ENCODE results near the gene HOMER1.

Gene HOMER1

GRCh38 chr5:79448336-79448735, 65.6 kb downstream of the HOMER1 start:
- no peak for DNase-seq (ENCODE audit: low read depth)
- H3K4me3 ChIP-seq (ENCODE audit: low read depth, low read length), result no peak overlapping the region
- TF ChIP-seq, protein P1, sequence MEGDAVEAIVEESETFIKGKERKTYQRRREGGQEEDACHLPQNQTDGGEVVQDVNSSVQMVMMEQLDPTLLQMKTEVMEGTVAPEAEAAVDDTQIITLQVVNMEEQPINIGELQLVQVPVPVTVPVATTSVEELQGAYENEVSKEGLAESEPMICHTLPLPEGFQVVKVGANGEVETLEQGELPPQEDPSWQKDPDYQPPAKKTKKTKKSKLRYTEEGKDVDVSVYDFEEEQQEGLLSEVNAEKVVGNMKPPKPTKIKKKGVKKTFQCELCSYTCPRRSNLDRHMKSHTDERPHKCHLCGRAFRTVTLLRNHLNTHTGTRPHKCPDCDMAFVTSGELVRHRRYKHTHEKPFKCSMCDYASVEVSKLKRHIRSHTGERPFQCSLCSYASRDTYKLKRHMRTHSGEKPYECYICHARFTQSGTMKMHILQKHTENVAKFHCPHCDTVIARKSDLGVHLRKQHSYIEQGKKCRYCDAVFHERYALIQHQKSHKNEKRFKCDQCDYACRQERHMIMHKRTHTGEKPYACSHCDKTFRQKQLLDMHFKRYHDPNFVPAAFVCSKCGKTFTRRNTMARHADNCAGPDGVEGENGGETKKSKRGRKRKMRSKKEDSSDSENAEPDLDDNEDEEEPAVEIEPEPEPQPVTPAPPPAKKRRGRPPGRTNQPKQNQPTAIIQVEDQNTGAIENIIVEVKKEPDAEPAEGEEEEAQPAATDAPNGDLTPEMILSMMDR (IDR thresholded peaks at IDR 0.05; ENCODE audit: control insufficient read depth, extremely low read depth, insufficient read depth), result no peak

DNA sequence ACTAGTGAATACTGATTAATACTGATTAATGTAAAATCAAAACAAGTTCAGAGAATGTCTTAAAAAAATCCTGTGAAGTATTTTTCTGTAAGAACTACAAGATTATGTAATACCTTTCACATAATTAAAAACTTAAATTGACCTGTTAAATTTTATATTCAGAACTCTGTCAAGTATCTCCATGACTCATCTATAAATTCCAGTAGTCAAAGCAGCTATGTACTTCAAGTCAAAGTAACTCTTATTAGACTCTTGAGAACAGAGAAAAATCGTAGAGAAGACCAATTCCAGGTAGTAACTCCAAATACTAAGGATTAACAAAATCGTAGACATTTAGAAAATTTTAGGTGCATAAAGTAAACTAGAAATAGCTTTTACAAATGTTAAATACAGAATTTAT, 77.1 kb downstream of the HOMER1 start:
- no peak overlapping the region for H3K4me3 ChIP-seq (ENCODE audit: low read depth, low read length)
- DNase-seq (ENCODE audit: low read depth), result no peak
- TF ChIP-seq, protein P1 (IDR thresholded peaks at IDR 0.05; ENCODE audit: control insufficient read depth, extremely low read depth, insufficient read depth), result no peak

- no peak for DNase-seq (ENCODE audit: low read depth)
- no peak overlapping the region for H3K4me3 ChIP-seq (ENCODE audit: low read depth, low read length)
- TF ChIP-seq, protein P1 (IDR thresholded peaks at IDR 0.05; ENCODE audit: control insufficient read depth, extremely low read depth, insufficient read depth), result no peak
Observed at GRCh38 chr5:79436224-79436623, 77.7 kb downstream of the HOMER1 start.

GRCh38 chr5:79430196-79430595, 83.7 kb downstream of the HOMER1 start:
- TF ChIP-seq, protein P1 (IDR thresholded peaks at IDR 0.05; ENCODE audit: control insufficient read depth, extremely low read depth, insufficient read depth), result no peak
- no peak for DNase-seq (ENCODE audit: low read depth)
- H3K4me3 ChIP-seq (ENCODE audit: low read depth, low read length), result no peak overlapping the region

DNA sequence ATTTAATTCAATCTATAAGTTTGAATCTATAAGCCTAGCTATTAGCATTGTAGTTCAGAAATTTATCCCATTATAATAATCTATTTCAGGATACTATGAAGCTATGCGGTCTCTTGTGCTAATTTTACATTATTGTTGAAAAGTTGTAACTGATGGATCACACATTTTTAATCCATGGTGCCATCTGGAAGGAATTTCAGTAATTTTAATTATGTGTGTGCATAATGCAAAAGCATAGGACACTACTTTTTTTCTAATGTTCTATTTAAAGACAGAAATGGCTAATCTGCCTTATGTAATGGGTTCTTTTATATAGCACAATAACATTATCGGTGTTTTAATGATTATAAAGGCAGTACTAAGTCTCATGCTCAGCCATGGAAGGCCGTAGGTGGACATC, 90.6 kb downstream of the HOMER1 start:
- no peak overlapping the region for H3K4me3 ChIP-seq (ENCODE audit: low read depth, low read length)
- DNase-seq (ENCODE audit: low read depth), result no peak
- TF ChIP-seq, protein P1 (IDR thresholded peaks at IDR 0.05; ENCODE audit: control insufficient read depth, extremely low read depth, insufficient read depth), result no peak

- TF ChIP-seq, protein P1 (IDR thresholded peaks at IDR 0.05; ENCODE audit: control insufficient read depth, extremely low read depth, insufficient read depth), result no peak
- H3K4me3 ChIP-seq (ENCODE audit: low read depth, low read length), result no peak overlapping the region
- no peak for DNase-seq (ENCODE audit: low read depth)
Observed at GRCh38 chr5:79420248-79420647, 93.7 kb downstream of the HOMER1 start.

GRCh38 chr5:79418276-79418675, 95.7 kb downstream of the HOMER1 start:
- no peak overlapping the region for H3K4me3 ChIP-seq (ENCODE audit: low read depth, low read length)
- DNase-seq (ENCODE audit: low read depth), result no peak
- TF ChIP-seq, protein P1 (IDR thresholded peaks at IDR 0.05; ENCODE audit: control insufficient read depth, extremely low read depth, insufficient read depth), result no peak

All from LNCaP clone FGC (cell line).